Parathyroid adenoma (tissue), 2 donors: ENCODE measurements around the gene PPP1R3G.

Experiments used
- H2AFZ ChIP-seq: fragments of 300-600 bp; sonication (generic); one replicate; pipeline ENCODE4 v1.7.0; 2017; ENCODE audit warnings: antibody characterized with exemption, mild to moderate bottlenecking
- H3K27ac ChIP-seq: fragments of 300-600 bp; sonication (generic); one replicate; pipeline ENCODE4 v1.7.0; 2017
- H3K27me3 ChIP-seq: fragments of 300-600 bp; sonication (generic); one replicate; pipeline ENCODE4 v1.7.0; 2017; ENCODE audit warnings: low read length; ENCODE audit not compliant: control insufficient read depth, insufficient read depth
- H3K36me3 ChIP-seq: fragments of 300-600 bp; sonication (generic); one replicate; pipeline ENCODE4 v1.7.0; 2017; ENCODE audit warnings: low read length; ENCODE audit not compliant: control insufficient read depth, insufficient read depth
- H3K4me1 ChIP-seq: fragments of 300-600 bp; sonication (generic); one replicate; pipeline ENCODE4 v1.7.0; 2017; ENCODE audit warnings: control low read depth
- H3K4me2 ChIP-seq: fragments of 300-600 bp; sonication (generic); one replicate; pipeline ENCODE4 v1.7.0; 2017; ENCODE audit warnings: low read length
- H3K4me3 ChIP-seq: fragments of 300-600 bp; sonication (generic); one replicate; pipeline ENCODE4 v1.7.0; 2017; ENCODE audit warnings: low read depth, low read length
- H3K79me2 ChIP-seq: fragments of 300-600 bp; sonication (generic); one replicate; pipeline ENCODE4 v1.7.0; 2017; ENCODE audit warnings: control low read depth
- H3K9ac ChIP-seq: fragments of 300-600 bp; sonication (generic); one replicate; pipeline ENCODE4 v1.7.0; 2017; ENCODE audit warnings: mild to moderate bottlenecking
- H3K9me3 ChIP-seq: fragments of 300-600 bp; sonication (generic); one replicate; pipeline ENCODE4 v1.7.0; 2017; ENCODE audit warnings: low read length; ENCODE audit not compliant: control insufficient read depth
- CTCF ChIP-seq: fragments of 300-600 bp; sonication (generic); IDR thresholded peaks from one replicate; pipeline ENCODE4 v1.7.0; 2017; ENCODE audit warnings: antibody characterized with exemption, mild to moderate bottlenecking
- donor health status: primary hyperparathyroidism.

The PPP1R3G gene

GRCh38 chr6:5076931-5077330, 8.2 kb upstream of the PPP1R3G start:
- H3K27me3 ChIP-seq: no peaks in the 10 kb centered on the region
- H3K79me2 ChIP-seq: no peaks in the 10 kb centered on the region
- TF ChIP-seq CTCF: no peak
- no peaks in the 10 kb centered on the region for H3K4me1 ChIP-seq
- H3K27ac ChIP-seq: no peak overlapping the region
- no peak overlapping the region for H3K4me3 ChIP-seq
- H2AFZ ChIP-seq: no peak overlapping the region
- H3K4me2 ChIP-seq: no peak overlapping the region
- no peaks in the 10 kb centered on the region for H3K9me3 ChIP-seq
- H3K9ac ChIP-seq: no peak overlapping the region
- no peaks in the 10 kb centered on the region for H3K36me3 ChIP-seq

- Histone ChIP-seq H3K9ac (no peak overlapping the region), H3K4me1 (no peaks in the 10 kb centered on the region), H3K36me3 (no peaks in the 10 kb centered on the region), H3K27ac (no peak overlapping the region), H3K27me3 (no peaks in the 10 kb centered on the region), H2AFZ (no peak overlapping the region), H3K79me2 (no peaks in the 10 kb centered on the region), H3K9me3 (no peaks in the 10 kb centered on the region), H3K4me3 (no peak overlapping the region), H3K4me2 (no peak overlapping the region)
- TF ChIP-seq CTCF: peak; percentile 11
Observed at GRCh38 chr6:5078121-5078669, 6.9 kb upstream of the PPP1R3G start.

GRCh38 chr6:5079692-5080091, 5.4 kb upstream of the PPP1R3G start:
- TF ChIP-seq CTCF: no peak
- Histone ChIP-seq H3K9ac (no peak overlapping the region), H3K36me3 (no peaks in the 10 kb centered on the region), H3K27me3 (no peaks in the 10 kb centered on the region), H3K4me1 (no peaks in the 10 kb centered on the region), H3K4me3 (no peak overlapping the region), H3K9me3 (no peaks in the 10 kb centered on the region), H3K27ac (no peak overlapping the region), H3K79me2 (no peaks in the 10 kb centered on the region), H2AFZ (no peak overlapping the region), H3K4me2 (no peak overlapping the region)

- Histone ChIP-seq H3K9ac (no peak overlapping the region), H3K27ac (no peak overlapping the region), H3K4me2 (no peak overlapping the region), H2AFZ (no peak overlapping the region), H3K36me3 (no peaks in the 10 kb centered on the region), H3K27me3 (no peaks in the 10 kb centered on the region), H3K79me2 (no peaks in the 10 kb centered on the region), H3K4me3 (no peak overlapping the region), H3K4me1 (no peaks in the 10 kb centered on the region), H3K9me3 (no peaks in the 10 kb centered on the region)
- no peak for TF ChIP-seq CTCF
Observed at GRCh38 chr6:5080574-5080973, 4.6 kb upstream of the PPP1R3G start.

- Histone ChIP-seq H3K4me2 (no peak overlapping the region), H3K4me3 (no peak overlapping the region), H3K79me2 (no peaks in the 10 kb centered on the region), H3K27ac (no peak overlapping the region), H3K9me3 (no peaks in the 10 kb centered on the region), H3K27me3 (no peaks in the 10 kb centered on the region), H3K36me3 (no peaks in the 10 kb centered on the region), H3K4me1 (no peaks in the 10 kb centered on the region), H3K9ac (no peak overlapping the region), H2AFZ (no peak overlapping the region)
- no peak for TF ChIP-seq CTCF
Observed at GRCh38 chr6:5081182-5081581, 4.0 kb upstream of the PPP1R3G start.
